GM23248 (cell line): ENCODE results near the gene KDM4B.

Source experiments
- EZH2 ChIP-seq: fragments of 200-600 bp; sonication (generic); IDR thresholded peaks from 2 replicates; pipeline ENCODE4 v1.6.1; 2018; ENCODE audit warnings: antibody characterized with exemption, mild to moderate bottlenecking; ENCODE audit not compliant: insufficient read depth, poor library complexity, severe bottlenecking
- EZH2phosphoT487 ChIP-seq: fragments of 200-600 bp; sonication (generic); IDR thresholded peaks from 2 replicates; pipeline ENCODE4 v1.6.1; 2018; ENCODE audit warnings: antibody characterized with exemption, moderate library complexity, mild to moderate bottlenecking, low read depth; ENCODE audit not compliant: insufficient read depth

DNA sequence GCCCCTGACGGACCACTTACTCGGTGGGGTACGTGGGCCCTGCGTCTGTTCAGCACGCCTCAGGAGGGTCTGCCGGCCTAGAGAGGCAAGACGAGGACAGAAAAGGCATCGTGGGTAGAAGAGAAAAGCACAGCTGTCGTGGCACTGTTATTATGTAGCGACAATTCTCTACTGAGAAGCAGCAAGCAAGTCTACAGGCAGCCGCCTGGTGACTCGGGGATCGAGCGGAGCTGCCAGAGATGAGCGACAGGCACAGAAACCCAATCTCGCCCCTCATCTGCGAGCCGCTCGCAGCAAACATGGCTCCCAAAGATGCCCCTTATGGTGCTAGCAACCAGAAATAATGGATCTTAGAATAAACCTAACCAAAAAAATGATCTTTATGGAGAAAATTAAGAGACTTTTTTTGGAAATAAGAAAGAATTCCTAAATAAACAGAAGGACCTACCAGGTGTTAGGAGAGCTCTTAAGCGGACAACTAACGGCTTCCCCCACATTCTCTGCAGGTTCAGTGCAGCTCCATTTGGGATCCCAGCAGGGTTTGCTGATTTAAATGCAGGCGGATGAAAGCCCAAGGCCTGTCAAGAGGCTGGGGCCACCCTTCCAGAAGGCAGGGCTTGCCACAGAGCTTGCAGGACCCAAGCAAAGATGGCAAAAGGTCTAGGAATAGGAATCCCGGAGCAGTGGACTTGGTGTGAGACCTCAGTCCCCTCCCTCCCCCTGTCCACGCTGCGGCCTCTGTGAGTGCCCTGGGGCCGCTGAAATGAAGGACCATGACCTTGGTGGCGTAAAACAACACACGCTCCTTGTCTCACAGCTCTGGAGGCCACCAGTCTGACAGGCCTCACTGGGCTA lies 152.6 kb downstream of the KDM4B start:
- no peak for TF ChIP-seq EZH2
- no peak for TF ChIP-seq EZH2phosphoT487
